H9 (cell line): Measurements from ENCODE around the gene OMP. TPM values are rescaled to one million over a fixed set of nuclear protein-coding genes. Genes with fewer than 3 reads are reported as not detected.

Experiments used
- DNase-seq: peaks from one replicate; pipeline ENCODE4 v3.0.0-alpha.2; 2017
- H2AFZ ChIP-seq: one replicate; pipeline ENCODE4 v1.6.1; 2013; ENCODE audit warnings: mild to moderate bottlenecking, low read length, control low read depth, moderate library complexity
- H2AK5ac ChIP-seq: 2 replicates; pipeline ENCODE4 v1.6.1; 2013; ENCODE audit warnings: low read length, control low read depth, mixed read lengths; ENCODE audit not compliant: insufficient read length
- H2BK120ac ChIP-seq: one replicate; pipeline ENCODE4 v1.6.1; 2013; ENCODE audit warnings: low read depth, mild to moderate bottlenecking, low read length, control low read depth, inconsistent platforms; ENCODE audit not compliant: poor library complexity, severe bottlenecking
- H2BK12ac ChIP-seq: 2 replicates; pipeline ENCODE4 v1.6.1; 2013; ENCODE audit warnings: low read length, control low read depth, mixed read lengths, low read depth; ENCODE audit not compliant: insufficient read length
- H2BK15ac ChIP-seq: 2 replicates; pipeline ENCODE4 v1.6.1; 2013; ENCODE audit warnings: low read depth, low read length, control low read depth
- H2BK20ac ChIP-seq: one replicate; pipeline ENCODE4 v1.6.1; 2013; ENCODE audit warnings: low read depth, mild to moderate bottlenecking, low read length, control low read depth, inconsistent platforms; ENCODE audit not compliant: poor library complexity, severe bottlenecking
- H2BK5ac ChIP-seq: 2 replicates; pipeline ENCODE4 v1.6.1; 2013; ENCODE audit warnings: low read length, control low read depth, mixed read lengths; ENCODE audit not compliant: insufficient read length
- H3K14ac ChIP-seq: 2 replicates; pipeline ENCODE4 v1.6.1; 2013; ENCODE audit warnings: low read length, control low read depth; ENCODE audit not compliant: insufficient read depth
- H3K18ac ChIP-seq: 2 replicates; pipeline ENCODE4 v1.6.1; 2013; ENCODE audit warnings: low read depth, mild to moderate bottlenecking, mixed read lengths, low read length, control low read depth; ENCODE audit not compliant: insufficient read length
- H3K23ac ChIP-seq: 2 replicates; pipeline ENCODE4 v1.6.1; 2013; ENCODE audit warnings: low read length, control low read depth, mixed read lengths, low read depth; ENCODE audit not compliant: insufficient read length
- H3K23me2 ChIP-seq: 2 replicates; pipeline ENCODE4 v1.6.1; 2013; ENCODE audit warnings: low read depth, mild to moderate bottlenecking, mixed read lengths, low read length, control low read depth; ENCODE audit not compliant: insufficient read length, poor library complexity, severe bottlenecking
- H3K27ac ChIP-seq: 2 replicates; pipeline ENCODE4 v1.5.1; 2013; ENCODE audit warnings: low read length, control low read depth, mixed read lengths, low read depth; ENCODE audit not compliant: insufficient read length
- H3K27me3 ChIP-seq: 2 replicates; pipeline ENCODE4 v1.6.1; 2013; ENCODE audit warnings: low read length, control low read depth, inconsistent platforms; ENCODE audit not compliant: insufficient read depth
- H3K4ac ChIP-seq: 2 replicates; pipeline ENCODE4 v1.6.1; 2013; ENCODE audit warnings: low read depth, mild to moderate bottlenecking, control low read depth, inconsistent platforms, low read length, moderate library complexity
- H3K4me1 ChIP-seq: 2 replicates; pipeline ENCODE4 v1.6.1; 2013; ENCODE audit warnings: low read length, control low read depth, inconsistent platforms; ENCODE audit not compliant: insufficient read depth
- H3K4me2 ChIP-seq: 2 replicates; pipeline ENCODE4 v1.6.1; 2013; ENCODE audit warnings: low read length, control low read depth, mixed read lengths; ENCODE audit not compliant: insufficient read length, insufficient read depth
- H3K56ac ChIP-seq: 2 replicates; pipeline ENCODE4 v1.6.1; 2013; ENCODE audit warnings: low read depth, mild to moderate bottlenecking, mixed read lengths, low read length, control low read depth; ENCODE audit not compliant: insufficient read length
- H3K79me1 ChIP-seq: 2 replicates; pipeline ENCODE4 v1.6.1; 2013; ENCODE audit warnings: low read depth, mild to moderate bottlenecking, moderate library complexity, low read length, control low read depth, inconsistent platforms; ENCODE audit not compliant: insufficient read depth, poor library complexity, severe bottlenecking
- H3K79me2 ChIP-seq: 2 replicates; pipeline ENCODE4 v1.6.1; 2013; ENCODE audit warnings: low read length, control low read depth, inconsistent platforms; ENCODE audit not compliant: insufficient read depth
- H3K9ac ChIP-seq: 2 replicates; pipeline ENCODE4 v1.6.1; 2013; ENCODE audit warnings: low read length, control low read depth, mixed read lengths; ENCODE audit not compliant: insufficient read length; ENCODE audit errors: extremely low read depth
- H3K9me3 ChIP-seq: one replicate; pipeline ENCODE4 v1.6.1; 2013; ENCODE audit warnings: low read depth, low read length, inconsistent platforms; ENCODE audit not compliant: control insufficient read depth
- H3T11ph ChIP-seq: one replicate; pipeline ENCODE4 v1.6.1; 2013; ENCODE audit warnings: mild to moderate bottlenecking, low read length, control low read depth, inconsistent platforms
- H4K20me1 ChIP-seq: one replicate; pipeline ENCODE4 v1.6.1; 2013; ENCODE audit not compliant: control insufficient read depth, insufficient read length, insufficient read depth
- H4K5ac ChIP-seq: 2 replicates; pipeline ENCODE4 v1.6.1; 2013; ENCODE audit warnings: low read depth, mild to moderate bottlenecking, mixed read lengths, low read length, control low read depth; ENCODE audit not compliant: insufficient read length
- H4K8ac ChIP-seq: replicated peaks from 2 replicates; pipeline ENCODE4 v1.6.1; 2013; ENCODE audit warnings: low read length, control low read depth, mixed read lengths, low read depth; ENCODE audit not compliant: insufficient read length
- H4K91ac ChIP-seq: 2 replicates; pipeline ENCODE4 v1.6.1; 2013; ENCODE audit warnings: low read depth, mild to moderate bottlenecking, moderate library complexity, mixed read lengths, low read length, control low read depth; ENCODE audit not compliant: insufficient read length
- H3K27ac Mint-ChIP-seq, 3 experiments: 2 replicates in 2 of 3; 3 replicates in 1 of 3; pipeline ENCODE4 v1.8.0; 2020 to 2021; ENCODE audit warnings: mixed read lengths in 3 of 3, mild to moderate bottlenecking in 1 of 3, moderate library complexity in 1 of 3
- H3K27me3 Mint-ChIP-seq: 2 replicates; pipeline ENCODE4 v1.8.0; 2021; ENCODE audit warnings: low read depth, mild to moderate bottlenecking, moderate library complexity, mixed read lengths
- H3K36me3 Mint-ChIP-seq, 3 experiments: 2 replicates in 2 of 3; 3 replicates in 1 of 3; pipeline ENCODE4 v1.8.0; 2020 to 2021; ENCODE audit warnings: low read depth in 3 of 3, mixed read lengths in 3 of 3; ENCODE audit not compliant: insufficient read depth in 1 of 3
- H3K4me1 Mint-ChIP-seq, 2 experiments: 2 replicates each; pipeline ENCODE4 v1.8.0; 2020; ENCODE audit warnings: mixed read lengths in 2 of 2
- H3K4me3 Mint-ChIP-seq, 2 experiments: 2 replicates in 1 of 2; 3 replicates in 1 of 2; pipeline ENCODE4 v1.8.0; 2020 to 2021; ENCODE audit warnings: mild to moderate bottlenecking in 2 of 2, mixed read lengths in 2 of 2, moderate library complexity in 1 of 2
- H3K9me3 Mint-ChIP-seq, 2 experiments: 2 replicates in 1 of 2; 3 replicates in 1 of 2; pipeline ENCODE4 v1.8.0; 2020; ENCODE audit warnings: mild to moderate bottlenecking in 2 of 2, mixed read lengths in 2 of 2, moderate library complexity in 1 of 2
- WGBS: extraction: QIAGEN DNeasy Blood & Tissue Kit; methylation state at CpG from one replicate; pipeline ENCODE4 v1.1.7; 2013; ENCODE audit warnings: missing lambda C conversion rate, low lambda C conversion rate, mixed read lengths; ENCODE audit not compliant: insufficient read length; ENCODE audit errors: extremely low coverage; 5-methylcytosine and 5-hydroxymethylcytosine counted together
- total RNA-seq: library from RNA; stranded (reverse); gene quantifications from 2 replicates; pipeline ENCODE4 v1.2.1, GENCODE V29; 2021
- TF ChIP-seq, protein P1 (sequence below): fragments of 200-600 bp; sonication (generic); conservative IDR thresholded peaks from 3 replicates; pipeline ENCODE4 v1.8.0; 2021; ENCODE audit warnings: antibody characterized with exemption, mild to moderate bottlenecking

Gene OMP
- total RNA-seq, 1 experiment from 2014 or later = not detected

DNA sequence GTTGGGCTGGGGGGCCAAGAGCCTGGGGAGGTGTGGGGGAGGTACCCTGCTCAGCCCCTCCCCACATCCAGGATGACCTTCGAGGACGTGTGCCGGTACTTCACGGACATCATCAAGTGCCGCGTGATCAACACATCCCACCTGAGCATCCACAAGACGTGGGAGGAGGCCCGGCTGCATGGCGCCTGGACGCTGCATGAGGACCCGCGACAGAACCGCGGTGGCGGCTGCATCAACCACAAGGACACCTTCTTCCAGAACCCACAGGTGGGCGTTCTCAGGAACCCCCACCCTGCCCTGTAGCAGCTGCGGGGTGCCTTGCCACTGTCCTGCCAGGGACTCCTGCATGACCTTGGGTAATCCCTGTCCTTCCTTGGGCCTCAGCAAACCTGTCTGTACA lies 15.4 kb downstream of the OMP start:
- Histone ChIP-seq H3K79me2 (no peaks in the 10 kb centered on the region), H2BK20ac (no peak overlapping the region), H3K56ac (no peak overlapping the region), H3K4ac (no peak overlapping the region), H4K91ac (no peak overlapping the region), H2AK5ac (no peak overlapping the region), H4K20me1 (no peaks in the 10 kb centered on the region), H3K23ac (no peak overlapping the region), H3K27me3 (no peaks in the 10 kb centered on the region), H2AFZ (no peak overlapping the region), H3K79me1 (no peaks in the 10 kb centered on the region), H4K5ac (no peak overlapping the region), H3K9me3 (no peaks in the 10 kb centered on the region), H3K4me1 (no peaks in the 10 kb centered on the region), H3K23me2 (no peaks in the 10 kb centered on the region), H3K9ac (no peak overlapping the region), H2BK15ac (no peak overlapping the region), H3K27ac (no peak overlapping the region), H2BK120ac (no peak overlapping the region), H2BK12ac (no peak overlapping the region), H4K8ac (no peak overlapping the region), H3K14ac (no peak overlapping the region), H3K18ac (no peak overlapping the region), H3K4me2 (no peak overlapping the region), H2BK5ac (no peak overlapping the region), H3T11ph (no peak overlapping the region)
- Mint-ChIP-seq H3K4me3 (no peak overlapping the region), H3K9me3 (no peaks in the 10 kb centered on the region), H3K27me3 (no peaks in the 10 kb centered on the region), H3K36me3 (peaks cover 0 to 10% (median 3%) of the 10 kb centered on the region in 3 experiments; a peak in 6 of 7 replicates), H3K27ac (no peak overlapping the region; a peak in 1 of 7 replicates), H3K4me1 (peaks cover 4 to 7% of the 10 kb centered on the region in 2 experiments)
- no peak for DNase-seq
- TF ChIP-seq, protein P1, sequence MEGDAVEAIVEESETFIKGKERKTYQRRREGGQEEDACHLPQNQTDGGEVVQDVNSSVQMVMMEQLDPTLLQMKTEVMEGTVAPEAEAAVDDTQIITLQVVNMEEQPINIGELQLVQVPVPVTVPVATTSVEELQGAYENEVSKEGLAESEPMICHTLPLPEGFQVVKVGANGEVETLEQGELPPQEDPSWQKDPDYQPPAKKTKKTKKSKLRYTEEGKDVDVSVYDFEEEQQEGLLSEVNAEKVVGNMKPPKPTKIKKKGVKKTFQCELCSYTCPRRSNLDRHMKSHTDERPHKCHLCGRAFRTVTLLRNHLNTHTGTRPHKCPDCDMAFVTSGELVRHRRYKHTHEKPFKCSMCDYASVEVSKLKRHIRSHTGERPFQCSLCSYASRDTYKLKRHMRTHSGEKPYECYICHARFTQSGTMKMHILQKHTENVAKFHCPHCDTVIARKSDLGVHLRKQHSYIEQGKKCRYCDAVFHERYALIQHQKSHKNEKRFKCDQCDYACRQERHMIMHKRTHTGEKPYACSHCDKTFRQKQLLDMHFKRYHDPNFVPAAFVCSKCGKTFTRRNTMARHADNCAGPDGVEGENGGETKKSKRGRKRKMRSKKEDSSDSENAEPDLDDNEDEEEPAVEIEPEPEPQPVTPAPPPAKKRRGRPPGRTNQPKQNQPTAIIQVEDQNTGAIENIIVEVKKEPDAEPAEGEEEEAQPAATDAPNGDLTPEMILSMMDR = no peak
- WGBS = no CpG with 5 or more reads among the region's 17 CpGs
